ENCODE results near the gene ZNF615.
A peak's percentile ranks its signal among the peaks of the same experiment; 100 is the strongest.
"Not testable (repeated sequence)": the region's sequence is repeated elsewhere in the genome, so short reads cannot be mapped to it uniquely, and the experiment has no call there.

The ZNF615 gene

DNA sequence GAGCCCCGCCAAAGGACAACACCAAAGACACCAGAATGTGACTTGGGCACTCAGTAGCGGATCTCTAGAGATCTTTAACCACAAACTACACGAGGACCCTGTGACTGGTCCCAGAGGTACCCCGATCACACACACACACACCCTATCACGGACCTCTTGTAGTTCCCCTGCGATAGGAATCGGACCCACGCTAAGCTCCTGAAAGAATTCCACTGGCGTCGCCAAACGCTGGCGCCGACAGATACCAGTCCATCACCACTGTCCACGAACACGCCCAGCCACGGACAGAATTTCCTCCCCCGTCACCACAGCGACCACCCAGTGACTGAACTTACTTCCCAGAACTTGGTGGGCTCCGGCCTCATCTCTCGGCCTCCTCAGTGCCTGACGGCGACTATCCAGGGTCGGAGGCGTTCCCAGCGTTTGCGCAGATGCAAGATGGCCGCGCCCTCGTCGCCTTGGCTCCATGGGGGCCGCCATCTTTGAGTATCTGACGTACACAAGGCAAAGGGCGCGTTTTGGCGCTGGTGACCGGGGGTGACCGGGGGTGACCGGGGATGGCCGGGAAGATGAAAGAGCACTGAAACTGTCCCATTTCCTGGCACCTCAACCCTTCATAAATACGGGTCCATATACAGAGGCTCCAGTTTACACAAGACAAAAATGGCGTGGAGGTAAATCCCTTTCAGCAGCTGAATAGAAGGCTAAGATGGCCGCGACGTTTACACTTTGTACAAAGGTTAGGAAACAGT lies at the start of gene ZNF615:
ZNF615 (minus strand) TSS at position 406 of the 752 bp plus-strand sequence. CDS start 4,500 bp downstream, outside the sequence.
- peak; percentile 86 for DNase-seq

DNA sequence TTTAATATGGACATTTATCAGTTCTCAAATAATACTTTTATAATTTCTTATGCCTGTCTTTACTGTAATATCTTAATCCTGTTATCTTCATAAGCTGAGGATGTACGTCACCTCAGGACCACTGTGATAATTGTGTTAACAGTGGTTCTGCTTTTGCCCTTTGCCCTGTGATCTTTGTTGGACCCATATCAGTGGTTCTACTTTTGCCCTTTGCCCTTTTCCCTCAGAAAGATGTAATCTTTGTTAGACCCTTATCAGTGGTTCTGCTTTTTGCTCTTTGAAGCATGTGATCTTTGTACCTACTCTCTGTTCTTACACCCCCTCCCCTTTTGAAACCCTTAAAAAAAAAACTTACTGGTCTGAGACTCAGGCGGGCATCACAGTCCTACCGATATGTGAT lies 48.5 kb upstream of the ZNF615 start:
- DNase-seq: not testable (repeated sequence)

DNA sequence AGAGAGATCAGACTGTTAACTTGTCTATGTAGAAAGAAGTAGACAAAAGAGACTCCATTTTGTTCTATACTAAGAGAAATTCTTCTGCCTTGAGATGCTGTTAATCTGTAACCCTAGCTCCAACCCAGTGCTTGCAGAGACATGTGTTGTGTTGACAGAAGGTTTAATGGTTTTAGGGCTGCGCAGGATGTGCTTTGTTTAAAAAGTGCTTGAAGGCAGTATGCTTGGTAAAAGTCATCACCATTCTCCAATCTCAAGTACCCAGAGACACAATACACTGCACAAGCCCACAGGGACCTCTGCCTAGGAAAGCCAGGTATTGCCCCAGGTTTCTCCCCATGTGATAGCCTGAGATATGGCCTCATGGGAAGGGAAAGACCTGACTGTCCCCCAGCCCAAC lies 43.7 kb upstream of the ZNF615 start:
- not testable (repeated sequence) for DNase-seq

DNA sequence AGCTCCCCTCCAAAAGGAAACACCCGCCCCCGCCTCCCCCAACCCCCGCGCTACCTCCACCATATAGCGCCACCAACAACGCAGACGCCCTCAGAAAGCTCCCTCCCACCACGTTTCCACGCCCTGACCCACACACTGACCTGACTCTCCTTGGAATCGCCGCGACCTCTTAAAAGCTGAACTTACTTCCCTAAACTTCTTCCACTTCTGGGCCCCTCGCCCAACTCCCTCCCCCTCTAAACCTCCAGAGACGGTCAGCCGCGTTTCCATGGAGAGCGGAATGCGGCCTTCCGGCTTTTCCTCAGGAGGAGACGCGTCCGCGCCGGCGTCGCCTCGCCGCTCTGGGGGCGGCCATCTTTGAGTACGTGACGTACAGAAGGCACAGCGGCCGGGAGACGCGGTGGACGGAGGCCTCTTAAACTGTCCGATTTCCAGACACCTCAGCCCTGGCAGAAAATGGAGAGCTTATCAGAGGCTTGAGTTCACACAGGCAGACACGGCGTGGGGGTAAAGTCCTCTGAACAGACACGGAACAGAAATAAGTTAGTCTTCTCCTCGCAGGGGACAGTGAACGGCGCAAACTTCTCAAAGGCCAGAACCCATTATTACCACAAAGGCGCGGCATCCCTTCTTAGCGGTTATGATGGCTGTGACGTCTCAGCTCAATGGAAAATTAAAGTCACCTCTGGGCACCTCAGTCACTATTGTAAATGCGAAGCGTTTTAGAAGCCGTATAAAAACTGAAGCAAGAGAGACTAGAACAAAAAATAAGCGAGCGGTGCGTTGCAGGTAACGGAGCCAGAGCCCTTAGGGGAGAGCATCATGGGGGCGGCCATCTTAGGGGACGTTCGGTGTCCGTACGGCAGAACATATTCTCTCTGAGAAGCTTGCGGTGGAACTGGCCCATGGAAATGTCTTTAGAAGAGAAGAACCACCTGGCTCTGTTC lies 40.8 kb upstream of the ZNF615 start, which contains the start of gene ZNF432:
ZNF432 (minus strand) TSS at position 284 of the 947 bp plus-strand sequence. CDS start 1,970 bp downstream, outside the sequence.
- peak; percentile 96 for DNase-seq

DNA sequence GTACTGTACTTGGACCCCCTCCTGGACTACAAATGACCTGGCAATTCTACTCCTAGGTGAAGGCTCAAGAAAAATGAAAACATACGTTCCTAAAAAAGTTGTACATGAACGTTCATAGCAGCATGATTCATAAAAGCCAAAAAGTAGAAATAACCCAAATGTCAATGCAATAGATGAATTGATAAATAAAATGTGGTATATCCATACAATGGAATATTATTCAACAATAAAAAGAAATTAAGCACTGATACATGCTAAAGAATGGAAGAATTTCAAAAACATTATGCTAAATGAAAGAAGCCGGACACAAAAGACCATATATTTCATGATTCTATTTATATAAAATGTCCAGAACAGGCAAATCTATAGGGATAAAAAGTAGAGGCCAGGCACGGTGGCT lies 31.2 kb upstream of the ZNF615 start:
- DNase-seq: no peak

DNA sequence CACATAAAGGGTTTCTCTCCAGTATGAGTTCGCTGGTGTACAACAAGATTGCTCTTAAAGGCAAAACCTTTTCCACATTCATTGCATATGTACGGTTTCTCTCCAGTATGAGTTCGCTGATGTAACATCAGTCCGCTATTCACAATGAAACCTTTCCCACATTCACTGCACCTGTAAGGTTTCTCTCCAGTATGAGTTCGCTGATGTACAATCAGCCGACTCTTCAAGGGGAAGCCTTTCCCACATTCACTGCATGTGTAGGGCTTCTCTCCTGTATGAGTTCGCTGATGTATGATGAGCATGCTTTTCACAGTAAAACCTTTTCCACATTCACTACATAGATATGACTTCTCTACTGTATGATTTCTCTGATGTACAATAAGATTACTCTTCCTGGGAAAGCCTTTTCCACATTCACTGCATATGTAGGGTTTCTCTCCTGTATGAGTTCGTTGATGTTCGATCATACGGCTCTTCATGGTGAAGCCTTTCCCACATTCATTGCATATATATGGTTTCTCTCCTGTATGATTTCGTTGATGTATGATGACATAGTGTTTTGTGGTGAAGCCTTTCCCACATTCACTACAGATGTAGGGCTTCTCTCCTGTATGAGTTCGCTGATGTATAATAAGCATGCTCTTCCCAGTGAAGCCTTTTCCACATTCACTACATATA lies 26.2 kb upstream of the ZNF615 start:
- no peak for DNase-seq

DNA sequence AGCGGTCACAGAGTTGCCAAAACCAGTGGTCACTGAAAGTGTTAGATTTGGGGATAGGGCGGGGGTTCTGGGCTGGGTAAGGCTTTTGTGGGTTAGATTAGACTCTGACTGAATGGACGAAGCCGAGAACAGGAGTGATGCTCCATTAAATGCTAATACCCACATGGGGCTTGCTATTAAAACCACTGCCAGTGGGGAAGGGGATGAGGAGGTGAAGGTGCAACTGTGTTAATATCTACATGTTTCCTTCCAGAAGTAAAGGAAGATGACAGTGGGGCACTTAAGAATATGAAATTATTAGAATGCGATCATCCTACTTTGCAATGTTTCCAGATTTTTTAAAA lies 20.7 kb upstream of the ZNF615 start:
- no peak for DNase-seq

DNA sequence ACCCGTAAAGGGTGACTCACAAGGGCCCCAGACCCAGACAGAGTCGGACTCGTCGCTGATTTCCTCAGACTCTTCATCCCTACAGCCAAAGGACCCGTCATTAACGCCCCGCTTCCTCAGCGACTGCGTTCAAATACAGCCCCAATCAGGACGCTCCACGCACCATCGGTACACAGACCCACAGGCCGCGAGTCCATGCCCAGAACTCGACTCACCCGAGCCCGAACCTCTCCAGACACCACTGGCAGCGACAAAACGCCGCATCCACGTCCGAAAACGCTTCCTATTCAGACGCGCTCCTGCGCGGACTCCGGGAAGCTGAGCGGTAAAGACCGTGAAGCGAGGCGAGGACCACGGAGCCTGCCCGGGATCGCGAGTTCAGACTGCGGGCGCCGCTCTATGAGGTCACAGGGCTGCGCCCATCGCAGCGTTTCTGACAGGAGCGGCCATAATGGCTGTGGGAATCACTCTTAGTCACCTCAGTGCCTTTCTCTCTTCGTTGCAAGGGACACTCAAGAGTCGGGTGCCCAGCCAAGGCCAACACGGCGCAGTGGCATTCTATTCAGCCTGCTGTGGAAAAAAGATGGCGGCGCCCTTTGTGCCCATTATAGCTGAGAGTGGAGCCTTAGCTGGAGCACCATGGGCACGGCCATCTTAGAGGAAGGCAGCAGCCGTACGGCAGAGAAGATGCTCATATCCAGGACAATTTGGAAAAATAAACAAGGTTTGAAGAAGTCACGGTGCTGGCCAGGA lies 20.2 kb upstream of the ZNF615 start, which contains the start of gene ZNF614:
ZNF614 (minus strand) TSS at position 353 of the 753 bp plus-strand sequence. CDS start 2,634 bp downstream, outside the sequence.
- peak; percentile 86 for DNase-seq

DNA sequence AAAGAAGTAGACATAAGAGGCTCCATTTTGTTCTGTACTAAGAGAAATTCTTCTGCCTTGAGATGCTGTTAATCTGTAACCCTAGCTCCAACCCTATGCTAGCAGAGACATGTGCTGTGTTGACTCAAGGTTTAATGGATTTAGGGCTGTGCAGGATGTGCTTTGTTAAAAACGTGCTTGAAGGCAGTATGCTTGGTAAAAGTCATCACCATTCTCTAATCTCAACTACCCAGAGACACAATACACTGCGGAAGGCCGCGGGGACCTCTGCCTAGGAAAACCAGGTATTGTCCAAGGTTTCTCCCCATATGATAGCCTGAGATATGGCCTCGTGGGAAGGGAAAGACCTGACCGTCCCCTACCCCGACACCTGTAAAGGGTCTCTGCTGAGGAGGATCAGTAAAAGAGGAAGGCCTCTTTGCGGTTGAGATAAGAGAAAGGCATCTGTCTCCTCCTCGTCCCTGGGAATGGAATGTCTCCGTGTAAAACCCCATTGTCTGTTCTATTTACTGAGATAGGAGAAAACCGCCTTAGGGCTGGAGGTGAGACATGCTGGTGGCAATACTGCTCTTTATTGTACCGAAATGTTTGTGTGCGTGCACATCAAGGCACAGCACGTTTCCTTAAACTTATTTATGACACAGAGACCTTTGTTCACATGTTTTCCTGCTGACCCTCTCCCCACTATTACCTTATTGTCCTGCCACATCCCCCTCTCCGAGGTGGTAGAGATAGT lies 18.4 kb upstream of the ZNF615 start:
- DNase-seq: not testable (repeated sequence)

DNA sequence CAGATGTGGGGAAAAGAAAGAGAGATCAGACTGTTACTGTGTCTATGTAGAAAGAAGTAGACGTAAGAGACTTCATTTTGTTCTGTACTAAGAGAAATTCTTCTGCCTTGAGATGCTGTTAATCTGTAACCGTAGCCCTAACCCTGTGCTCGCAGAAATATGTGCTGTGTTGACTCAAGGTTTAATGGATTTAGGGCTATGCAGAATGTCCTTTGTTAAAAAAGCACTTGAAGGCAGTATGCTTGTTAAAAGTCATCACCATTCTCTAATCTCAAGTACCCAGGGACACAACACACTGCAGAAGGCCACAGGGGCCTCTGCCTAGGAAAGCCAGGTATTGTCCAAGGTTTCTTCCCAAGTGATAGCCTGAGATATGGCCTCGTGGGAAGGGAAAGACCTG lies 16.5 kb upstream of the ZNF615 start:
- not testable (repeated sequence) for DNase-seq

DNA sequence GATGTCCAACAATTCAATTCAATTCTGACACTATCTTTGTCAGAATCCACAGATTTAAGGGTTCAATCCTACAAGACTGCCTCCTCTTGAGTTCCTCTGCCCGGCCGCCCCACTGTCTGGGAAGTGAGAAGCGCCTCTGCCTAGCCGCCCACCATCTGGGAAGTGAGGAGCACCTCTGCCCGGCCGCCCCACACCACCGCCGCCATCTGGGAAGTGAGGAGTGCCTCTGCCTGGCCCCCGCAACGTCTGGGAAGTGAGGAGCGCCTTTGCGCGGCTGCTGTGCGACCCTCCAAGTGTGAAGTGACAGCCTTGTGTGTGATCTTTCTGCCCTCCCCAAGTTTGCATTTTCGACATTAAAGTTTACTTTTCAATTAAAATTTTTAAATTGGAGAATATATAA lies 14.2 kb upstream of the ZNF615 start:
- DNase-seq: no peak

DNA sequence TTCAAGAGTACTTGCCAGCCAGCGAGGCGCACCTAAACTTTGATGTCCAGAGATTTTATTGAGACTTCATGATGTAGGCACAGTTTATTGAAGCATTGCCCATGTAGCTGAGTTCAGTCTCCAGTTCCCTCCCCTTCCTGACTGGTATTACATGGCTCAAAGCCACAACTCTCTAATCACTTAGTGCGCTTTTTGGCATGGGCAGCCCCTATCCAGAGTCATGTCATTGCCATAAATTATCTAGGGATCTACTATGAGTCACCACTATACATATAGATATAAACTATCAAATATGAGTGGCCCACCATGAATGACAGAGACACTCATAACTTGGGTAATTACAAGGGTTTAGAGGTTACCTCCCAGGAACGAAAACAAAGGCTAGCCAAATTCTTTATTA lies 12.5 kb upstream of the ZNF615 start:
- DNase-seq: no peak

DNA sequence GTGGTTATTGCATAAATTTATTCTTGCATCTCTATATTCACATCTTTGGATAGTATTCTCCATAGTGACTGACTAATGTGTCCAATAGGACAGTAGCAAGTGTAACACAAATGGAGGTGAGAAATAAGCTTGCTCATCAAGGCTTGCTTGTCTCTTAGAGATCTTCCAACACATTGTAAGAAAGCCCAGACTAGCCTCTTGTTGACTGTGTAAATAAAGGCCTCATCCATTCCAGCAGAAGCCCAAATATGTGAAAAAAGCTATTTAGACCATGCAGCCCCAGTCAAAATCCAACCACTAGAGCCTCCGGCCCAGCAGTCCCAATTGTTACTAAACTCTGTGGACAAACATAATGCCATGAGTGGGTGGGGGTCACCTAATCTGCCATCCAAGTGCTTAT lies 2.7 kb upstream of the ZNF615 start:
- no peak for DNase-seq

DNA sequence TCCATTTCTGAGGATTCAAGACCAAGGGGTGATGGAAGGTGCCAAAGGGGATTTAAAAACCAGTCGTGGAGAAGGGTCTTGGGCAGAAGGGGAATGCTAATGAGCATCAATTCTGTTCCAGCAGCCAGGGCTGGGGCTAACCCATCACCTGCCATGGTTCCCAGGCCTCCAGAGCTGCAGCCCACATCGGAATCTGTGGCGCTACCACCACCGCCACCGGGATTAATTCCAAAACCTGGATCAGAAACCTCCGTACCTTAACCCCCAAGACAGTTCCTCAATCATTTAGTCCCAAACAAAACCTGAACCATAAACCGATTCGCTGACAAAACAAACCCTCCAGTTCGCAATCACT lies 583 bp downstream of the ZNF615 start:
- no peak for DNase-seq

DNA sequence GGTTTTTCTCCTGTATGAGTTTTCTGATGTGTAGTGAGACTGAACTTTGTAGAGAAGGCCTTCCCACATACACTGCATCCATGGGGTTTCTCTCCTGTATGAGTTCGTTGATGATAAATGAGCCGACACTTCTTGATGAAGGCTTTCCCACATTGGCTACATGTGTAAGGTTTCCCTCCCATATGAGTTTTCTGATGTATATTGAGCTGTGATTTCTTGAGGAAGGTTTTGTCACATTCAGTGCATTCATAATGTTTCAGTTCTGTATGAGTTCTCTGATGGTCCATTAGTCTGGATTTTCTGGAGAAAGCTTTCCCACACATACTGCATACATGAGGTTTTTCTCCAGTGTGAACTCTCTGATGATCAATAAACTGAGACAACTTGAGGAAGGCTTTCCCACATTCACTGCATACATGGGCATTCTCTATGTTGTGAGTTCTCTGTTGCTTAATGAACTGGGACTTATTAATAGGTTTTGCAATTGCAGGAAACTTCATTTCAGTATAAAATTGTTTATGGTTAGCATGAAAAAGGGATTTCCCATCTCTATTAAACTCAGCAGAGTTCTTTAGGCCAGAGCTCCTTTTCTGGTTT lies 13.9 kb downstream of the ZNF615 start:
- no peak for DNase-seq

DNA sequence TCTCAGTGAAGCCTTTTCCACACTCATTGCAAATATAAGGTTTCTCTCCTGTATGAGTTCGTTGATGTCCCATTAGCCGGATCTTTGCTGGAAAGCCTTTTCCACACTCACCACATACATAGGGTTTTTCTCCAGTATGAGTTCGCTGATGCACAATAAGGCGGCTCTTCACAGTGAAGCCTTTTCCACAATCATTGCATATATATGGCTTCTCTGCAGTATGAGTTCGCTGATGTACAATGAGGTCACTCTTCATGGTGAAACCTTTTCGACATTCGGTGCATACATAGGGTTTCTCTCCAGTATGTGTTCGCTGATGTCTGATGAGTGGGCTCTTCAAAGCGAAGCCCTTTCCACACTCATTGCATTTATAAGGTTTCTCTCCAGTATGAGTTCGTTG lies 14.6 kb downstream of the ZNF615 start:
- DNase-seq: no peak

DNA sequence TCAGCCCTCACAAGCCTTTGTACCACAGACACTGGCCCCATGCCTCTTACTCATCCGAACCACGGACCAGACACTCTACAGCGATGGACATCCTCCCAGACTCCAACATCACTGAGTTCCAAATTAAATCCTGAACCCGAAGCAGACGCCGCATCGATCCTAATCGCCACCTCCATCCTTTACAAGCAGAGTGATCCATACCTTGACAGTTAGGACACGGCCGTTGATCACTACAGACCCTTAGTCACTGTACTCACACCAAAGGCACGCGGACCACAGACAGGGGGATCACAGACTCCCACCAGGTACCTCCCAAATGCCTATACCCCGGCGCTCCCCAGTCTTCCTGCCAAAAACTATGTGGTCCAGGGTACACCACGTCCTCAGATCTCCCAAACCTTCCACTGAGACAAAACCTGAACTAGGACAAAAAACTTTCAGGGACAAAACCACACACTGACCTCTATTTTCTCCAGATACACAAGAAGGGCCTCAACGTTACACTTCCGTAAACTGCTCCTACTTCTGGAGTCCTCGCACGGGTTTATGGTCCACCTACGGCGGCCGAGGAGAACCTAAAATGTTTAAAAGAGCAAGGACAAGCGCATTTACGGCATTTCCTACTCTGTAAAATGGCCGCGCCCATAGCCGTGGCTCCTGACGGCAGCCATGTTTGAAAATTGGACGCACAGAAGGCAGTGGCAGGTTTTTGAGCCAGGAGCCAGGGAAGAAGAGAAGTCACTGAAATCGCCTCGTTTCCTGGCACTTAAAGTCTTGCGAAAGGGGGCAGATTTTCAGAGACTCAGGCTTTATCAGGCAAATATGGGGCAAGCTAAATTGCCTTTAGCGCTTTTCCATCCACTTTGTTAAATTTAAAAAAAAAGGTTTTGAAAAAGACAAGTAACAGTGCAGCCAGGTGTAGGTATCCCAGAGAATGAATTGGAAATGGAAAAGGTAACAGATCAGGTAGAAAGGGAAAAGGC lies 21.4 kb downstream of the ZNF615 start, which contains the start of gene ZNF350:
ZNF350 (minus strand) TSS at position 532 of the 983 bp plus-strand sequence. CDS start 12,480 bp downstream, outside the sequence.
- DNase-seq: peak; percentile 98

DNA sequence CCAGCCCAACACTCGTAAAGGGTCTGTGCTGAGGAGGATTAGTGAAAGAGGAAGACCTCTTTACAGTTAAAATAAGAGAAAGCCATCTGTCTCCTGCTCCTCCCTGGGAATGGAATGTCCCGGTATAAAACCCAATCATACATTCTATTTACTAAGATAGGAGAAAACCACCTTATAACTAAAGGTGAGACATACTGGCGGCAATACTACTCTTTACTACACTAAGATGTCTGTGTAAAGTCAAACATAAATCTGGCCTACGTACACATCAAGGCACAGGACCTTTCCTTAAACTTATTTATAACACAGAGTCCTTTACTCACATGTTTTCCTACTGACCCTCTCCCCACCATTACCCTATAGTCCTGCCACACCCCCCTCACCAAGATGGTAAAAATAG lies 24.6 kb downstream of the ZNF615 start:
- DNase-seq: no peak

DNA sequence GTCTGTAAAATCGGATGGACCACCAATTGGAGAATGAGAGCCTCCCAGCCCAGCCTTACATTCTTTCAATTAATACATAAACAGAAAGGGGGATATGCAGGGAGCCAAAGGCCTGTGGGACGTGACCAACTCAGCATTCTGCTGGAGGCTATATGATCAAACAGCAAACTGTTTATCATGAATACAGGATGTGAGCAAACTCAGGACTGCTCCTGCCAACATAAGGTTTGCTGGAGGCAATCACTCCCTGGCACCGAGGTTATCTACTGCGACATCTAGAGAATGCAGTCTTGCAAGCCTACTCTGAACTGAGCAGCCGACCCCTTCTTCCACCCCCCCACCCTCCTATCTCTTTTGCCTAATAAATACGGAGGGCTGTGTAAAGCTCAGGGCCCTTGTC lies 27.1 kb downstream of the ZNF615 start:
- DNase-seq: not testable (repeated sequence)

All from inflammatory macrophage treated with lipopolysaccharide for 4 hours (primary cell).